ENCODE results near the gene SPEM1.

Gene SPEM1

GRCh38 chr17:7419819-7420610 is at the start of gene SPEM1:
SPEM1 (plus strand) TSS chr17:7420324; CDS start chr17:7420385, 61 bp downstream.
- Histone ChIP-seq H3K4me1 (ENCODE audit: control insufficient read depth, insufficient read depth, low read length) (no peaks in the 10 kb centered on the region), H3K27ac (ENCODE audit: low read depth, low read length) (no peak within 1 kb of the TSS), H3K27me3 (ENCODE audit: control insufficient read depth, insufficient read depth, low read length) (no peaks in the 10 kb centered on the region), H3K9ac (ENCODE audit: low read length) (no peak within 1 kb of the TSS), H3K36me3 (ENCODE audit: control insufficient read depth, insufficient read depth, low read length) (no peaks in the 10 kb centered on the region), H3K4me3 (ENCODE audit: low read length) (no peak within 1 kb of the TSS)

GRCh38 chr17:7370853-7371252 is 49.3 kb upstream of the SPEM1 start:
- no peaks in the 10 kb centered on the region for H3K4me1 ChIP-seq (ENCODE audit: control insufficient read depth, insufficient read depth, low read length)
- H3K27me3 ChIP-seq (ENCODE audit: control insufficient read depth, insufficient read depth, low read length), result no peaks in the 10 kb centered on the region
- H3K36me3 ChIP-seq (ENCODE audit: control insufficient read depth, insufficient read depth, low read length), result no peaks in the 10 kb centered on the region
- H3K27ac ChIP-seq (ENCODE audit: low read depth, low read length), result no peak overlapping the region
- H3K9ac ChIP-seq (ENCODE audit: low read length), result no peak overlapping the region
- H3K4me3 ChIP-seq (ENCODE audit: low read length), result no peak overlapping the region

- no peak overlapping the region for H3K9ac ChIP-seq (ENCODE audit: low read length)
- H3K27ac ChIP-seq (ENCODE audit: low read depth, low read length), result no peak overlapping the region
- H3K36me3 ChIP-seq (ENCODE audit: control insufficient read depth, insufficient read depth, low read length), result no peaks in the 10 kb centered on the region
- no peaks in the 10 kb centered on the region for H3K4me1 ChIP-seq (ENCODE audit: control insufficient read depth, insufficient read depth, low read length)
- no peak overlapping the region for H3K4me3 ChIP-seq (ENCODE audit: low read length)
- H3K27me3 ChIP-seq (ENCODE audit: control insufficient read depth, insufficient read depth, low read length), result no peaks in the 10 kb centered on the region
Measured at GRCh38 chr17:7374353-7374752, 45.8 kb upstream of the SPEM1 start.

DNA sequence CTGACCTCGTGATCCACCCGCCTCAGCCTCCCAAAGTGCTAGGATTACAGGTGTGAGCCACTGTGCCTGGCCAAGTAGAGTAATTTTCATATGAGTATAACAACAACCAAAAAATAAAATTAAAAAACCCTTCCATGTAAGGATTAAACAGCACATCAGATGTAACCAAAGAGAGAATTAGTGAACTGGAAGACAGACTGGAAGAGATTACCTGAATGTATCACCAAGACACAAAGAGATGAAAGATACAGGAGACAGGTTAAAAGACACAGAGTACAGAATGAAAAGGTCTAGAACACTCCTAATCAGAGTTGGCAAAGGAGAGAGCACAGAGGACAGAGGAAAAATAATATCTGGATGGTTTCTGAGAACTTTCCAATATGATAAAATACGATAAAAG is 41.0 kb upstream of the SPEM1 start:
- no peaks in the 10 kb centered on the region for H3K36me3 ChIP-seq (ENCODE audit: control insufficient read depth, insufficient read depth, low read length)
- H3K27me3 ChIP-seq (ENCODE audit: control insufficient read depth, insufficient read depth, low read length), result no peaks in the 10 kb centered on the region
- H3K4me3 ChIP-seq (ENCODE audit: low read length), result no peak overlapping the region
- no peak overlapping the region for H3K27ac ChIP-seq (ENCODE audit: low read depth, low read length)
- H3K9ac ChIP-seq (ENCODE audit: low read length), result no peak overlapping the region
- peaks cover 13% of the 10 kb centered on the region for H3K4me1 ChIP-seq (ENCODE audit: control insufficient read depth, insufficient read depth, low read length)

DNA sequence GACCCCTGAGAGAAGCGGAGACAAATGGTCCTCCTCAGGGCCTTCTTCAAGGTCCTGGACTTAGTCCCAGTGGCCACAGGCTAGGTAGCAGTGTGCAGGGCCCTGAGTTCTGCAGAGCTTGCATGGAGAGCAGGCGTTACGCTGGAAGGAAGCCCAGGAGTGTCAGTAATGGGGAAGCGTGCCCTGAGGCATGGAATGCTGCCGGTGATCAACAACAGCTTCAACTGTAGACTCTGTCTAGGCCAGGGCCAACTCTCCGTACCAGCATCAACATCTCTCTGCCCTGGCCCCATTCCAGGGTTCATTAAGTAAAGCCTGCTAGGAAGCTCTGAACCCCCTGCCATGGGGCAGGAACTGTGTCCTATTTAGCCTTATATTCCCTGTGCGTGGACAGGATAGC is 39.8 kb upstream of the SPEM1 start:
- Histone ChIP-seq H3K27ac (ENCODE audit: low read depth, low read length) (peak overlapping the region; percentile 12), H3K36me3 (ENCODE audit: control insufficient read depth, insufficient read depth, low read length) (no peaks in the 10 kb centered on the region), H3K4me3 (ENCODE audit: low read length) (peak overlapping the region; percentile 75), H3K9ac (ENCODE audit: low read length) (peak overlapping the region; percentile 10), H3K27me3 (ENCODE audit: control insufficient read depth, insufficient read depth, low read length) (no peaks in the 10 kb centered on the region), H3K4me1 (ENCODE audit: control insufficient read depth, insufficient read depth, low read length) (peaks cover 13% of the 10 kb centered on the region)

- Histone ChIP-seq H3K4me3 (ENCODE audit: low read length) (peak within 1 kb of the TSS; percentile 75), H3K9ac (ENCODE audit: low read length) (peak within 1 kb of the TSS; percentile 13), H3K27me3 (ENCODE audit: control insufficient read depth, insufficient read depth, low read length) (no peaks in the 10 kb centered on the region), H3K36me3 (ENCODE audit: control insufficient read depth, insufficient read depth, low read length) (no peaks in the 10 kb centered on the region), H3K4me1 (ENCODE audit: control insufficient read depth, insufficient read depth, low read length) (peaks cover 13% of the 10 kb centered on the region), H3K27ac (ENCODE audit: low read depth, low read length) (peak within 1 kb of the TSS; percentile 12)
Measured at GRCh38 chr17:7380855-7381683, 39.1 kb upstream of the SPEM1 start, which contains the start of gene TNK1. TNK1 (plus strand) TSS chr17:7381089; CDS start chr17:7382927, 1,838 bp downstream.

DNA sequence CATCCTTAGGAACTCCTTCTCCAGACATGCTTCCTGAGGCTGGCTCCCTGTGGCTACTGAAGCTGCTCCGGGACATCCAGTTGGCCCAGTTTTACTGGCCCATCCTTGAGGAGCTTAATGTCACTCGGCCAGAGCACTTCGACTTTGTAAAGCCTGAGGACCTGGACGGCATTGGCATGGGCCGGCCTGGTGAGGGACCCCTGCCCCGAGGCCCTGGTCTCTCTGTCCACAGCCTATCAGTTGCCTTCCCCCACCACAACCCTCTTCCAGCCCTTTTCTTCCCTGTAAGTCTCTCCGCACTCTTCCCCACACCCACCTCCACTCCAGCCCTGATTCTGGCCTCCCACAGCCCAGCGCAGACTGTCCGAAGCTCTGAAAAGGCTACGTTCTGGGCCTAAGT is 37.2 kb upstream of the SPEM1 start:
- Histone ChIP-seq H3K27ac (ENCODE audit: low read depth, low read length) (no peak overlapping the region), H3K36me3 (ENCODE audit: control insufficient read depth, insufficient read depth, low read length) (no peaks in the 10 kb centered on the region), H3K4me1 (ENCODE audit: control insufficient read depth, insufficient read depth, low read length) (peaks cover 13% of the 10 kb centered on the region), H3K4me3 (ENCODE audit: low read length) (no peak overlapping the region), H3K27me3 (ENCODE audit: control insufficient read depth, insufficient read depth, low read length) (no peaks in the 10 kb centered on the region), H3K9ac (ENCODE audit: low read length) (no peak overlapping the region)

GRCh38 chr17:7383371-7383741 is 36.8 kb upstream of the SPEM1 start:
- Histone ChIP-seq H3K36me3 (ENCODE audit: control insufficient read depth, insufficient read depth, low read length) (no peaks in the 10 kb centered on the region), H3K4me1 (ENCODE audit: control insufficient read depth, insufficient read depth, low read length) (peaks cover 13% of the 10 kb centered on the region), H3K9ac (ENCODE audit: low read length) (no peak overlapping the region), H3K4me3 (ENCODE audit: low read length) (peak overlapping the region; percentile 49), H3K27me3 (ENCODE audit: control insufficient read depth, insufficient read depth, low read length) (no peaks in the 10 kb centered on the region), H3K27ac (ENCODE audit: low read depth, low read length) (no peak overlapping the region)

- H3K4me3 ChIP-seq (ENCODE audit: low read length), result peak overlapping the region; percentile 49
- H3K27ac ChIP-seq (ENCODE audit: low read depth, low read length), result no peak overlapping the region
- H3K4me1 ChIP-seq (ENCODE audit: control insufficient read depth, insufficient read depth, low read length), result peaks cover 13% of the 10 kb centered on the region
- H3K36me3 ChIP-seq (ENCODE audit: control insufficient read depth, insufficient read depth, low read length), result peaks cover under 1% of the 10 kb centered on the region
- H3K27me3 ChIP-seq (ENCODE audit: control insufficient read depth, insufficient read depth, low read length), result no peaks in the 10 kb centered on the region
- no peak overlapping the region for H3K9ac ChIP-seq (ENCODE audit: low read length)
Measured at GRCh38 chr17:7383742-7384488, 36.2 kb upstream of the SPEM1 start.

- Histone ChIP-seq H3K4me3 (ENCODE audit: low read length) (peak overlapping the region; percentile 49), H3K36me3 (ENCODE audit: control insufficient read depth, insufficient read depth, low read length) (peaks cover 5% of the 10 kb centered on the region), H3K27me3 (ENCODE audit: control insufficient read depth, insufficient read depth, low read length) (no peaks in the 10 kb centered on the region), H3K9ac (ENCODE audit: low read length) (no peak overlapping the region), H3K27ac (ENCODE audit: low read depth, low read length) (no peak overlapping the region), H3K4me1 (ENCODE audit: control insufficient read depth, insufficient read depth, low read length) (peaks cover 13% of the 10 kb centered on the region)
Measured at GRCh38 chr17:7384489-7385081, 35.5 kb upstream of the SPEM1 start.

GRCh38 chr17:7388856-7389255 is 31.3 kb upstream of the SPEM1 start:
- H3K36me3 ChIP-seq (ENCODE audit: control insufficient read depth, insufficient read depth, low read length), result peaks cover 10% of the 10 kb centered on the region
- H3K4me3 ChIP-seq (ENCODE audit: low read length), result no peak overlapping the region
- H3K9ac ChIP-seq (ENCODE audit: low read length), result no peak overlapping the region
- H3K27me3 ChIP-seq (ENCODE audit: control insufficient read depth, insufficient read depth, low read length), result no peaks in the 10 kb centered on the region
- no peak overlapping the region for H3K27ac ChIP-seq (ENCODE audit: low read depth, low read length)
- peaks cover under 1% of the 10 kb centered on the region for H3K4me1 ChIP-seq (ENCODE audit: control insufficient read depth, insufficient read depth, low read length)
